SK-N-SH (cell line): ENCODE measurements around the gene RAX. TPM values are rescaled to one million over a fixed set of nuclear protein-coding genes. Genes with fewer than 3 reads are reported as not detected.

ENCODE experiments used
- CTCF ChIA-PET: fragments of 300-600, 350-600 bp; formaldehyde crosslinking; extraction: SDS; loops from one replicate; lab custom pipeline; 2021; lab: Yijun Ruan, JAX
- POLR2A ChIA-PET: fragments of 350-600 bp; sonication (Branson Sonifier 250); formaldehyde crosslinking; extraction: SDS; loops from one replicate; lab custom pipeline; 2020; ENCODE audit warnings: antibody characterized with exemption, inconsistent platforms; lab: Yijun Ruan, JAX
- DNase-seq: peaks from one replicate; pipeline ENCODE4 v3.0.0; 2012
- H2AFZ ChIP-seq: fragments of 200-600 bp; sonication (generic); 2 replicates; pipeline ENCODE4 v1.8.1; 2016; ENCODE audit warnings: antibody characterized with exemption, mild to moderate bottlenecking, low read depth
- H3F3A ChIP-seq: fragments of 200-600 bp; sonication (generic); replicated peaks from 2 replicates; pipeline ENCODE3; 2016; ENCODE audit warnings: antibody characterized with exemption, mild to moderate bottlenecking; ENCODE audit not compliant: insufficient read depth
- H3K27ac ChIP-seq, 2 experiments: fragments of 200-500 bp in 1 of 2; fragments of 200-600 bp in 1 of 2; sonication (Bioruptor generic) in 1 of 2; sonication (generic), shearing (Covaris generic) in 1 of 2; 2 replicates each; pipeline versions ENCODE4 v1.5.1 to v1.6.1; 2014 to 2016; ENCODE audit warnings: low read depth in 2 of 2, inconsistent platforms in 1 of 2, low read length in 1 of 2, mild to moderate bottlenecking in 1 of 2, mixed read lengths in 1 of 2
- H3K27me3 ChIP-seq: fragments of 200-600 bp; sonication (generic), shearing (Covaris generic); 2 replicates; pipeline ENCODE4 v1.6.1; 2016; ENCODE audit warnings: mixed run types; ENCODE audit not compliant: insufficient read depth
- H3K36me3 ChIP-seq, 2 experiments: fragments of 200-500 bp in 1 of 2; fragments of 200-600 bp in 1 of 2; sonication (Bioruptor generic) in 1 of 2; sonication (generic) in 1 of 2; replicated peaks in 1 of 2; 2 replicates each; pipeline versions ENCODE3 to v1.5.1; 2014 to 2016; ENCODE audit warnings: low read length in 1 of 2, mild to moderate bottlenecking in 1 of 2; ENCODE audit not compliant: insufficient read depth in 2 of 2, control insufficient read depth in 1 of 2
- H3K4me1 ChIP-seq, 2 experiments: fragments of 200-500 bp in 1 of 2; fragments of 200-600 bp in 1 of 2; sonication (Bioruptor generic) in 1 of 2; sonication (generic), shearing (Covaris generic) in 1 of 2; 2 replicates each; pipeline versions ENCODE4 v1.5.1 to v1.6.1; 2014 to 2016; ENCODE audit warnings: low read depth in 1 of 2, low read length in 1 of 2, mixed run types in 1 of 2; ENCODE audit not compliant: insufficient read depth in 2 of 2, control insufficient read depth in 1 of 2
- H3K4me2 ChIP-seq: fragments of 200-600 bp; sonication (generic), shearing (Covaris generic); 2 replicates; pipeline ENCODE4 v1.6.1; 2017; ENCODE audit warnings: mixed run types
- H3K4me3 ChIP-seq, 2 experiments: fragments of 200-500 bp in 1 of 2; fragments of 200-600 bp in 1 of 2; sonication (Bioruptor generic) in 1 of 2; sonication (generic), shearing (Covaris generic) in 1 of 2; 2 replicates each; pipeline versions ENCODE4 v1.5.1 to v1.8.1; 2014 to 2016; ENCODE audit warnings: low read depth in 2 of 2, inconsistent platforms in 1 of 2, low read length in 1 of 2, mild to moderate bottlenecking in 1 of 2, mixed read lengths in 1 of 2, moderate library complexity in 1 of 2
- H3K79me2 ChIP-seq: fragments of 200-600 bp; sonication (generic); 2 replicates; pipeline ENCODE4 v1.8.1; 2017; ENCODE audit warnings: mild to moderate bottlenecking; ENCODE audit not compliant: insufficient read depth
- H3K9ac ChIP-seq: fragments of 200-600 bp; sonication (generic); 2 replicates; pipeline ENCODE4 v1.6.1; 2017; ENCODE audit warnings: mixed run types
- H3K9me2 ChIP-seq: fragments of 200-600 bp; sonication (generic); 2 replicates; pipeline ENCODE4 v1.6.1; 2017; ENCODE audit warnings: mixed run types
- H3K9me3 ChIP-seq: fragments of 200-600 bp; sonication (generic); 2 replicates; pipeline ENCODE4 v1.6.1; 2017; ENCODE audit warnings: mixed run types, mild to moderate bottlenecking, moderate library complexity
- H4K20me1 ChIP-seq: fragments of 200-600 bp; sonication (generic); 2 replicates; pipeline ENCODE4 v1.6.1; 2017; ENCODE audit warnings: mild to moderate bottlenecking, mixed run types; ENCODE audit not compliant: insufficient read depth
- FOSL2 ChIP-seq: IDR thresholded peaks from 2 replicates; pipeline ENCODE4 v1.4.0; 2012; ENCODE audit warnings: low read depth, mild to moderate bottlenecking, moderate library complexity, borderline replicate concordance
- GABPA ChIP-seq: IDR thresholded peaks from 2 replicates; pipeline ENCODE4 v1.4.0; 2012; ENCODE audit warnings: low read depth, mild to moderate bottlenecking
- MAX ChIP-seq: IDR thresholded peaks from 2 replicates; pipeline ENCODE4 v1.4.0; 2012; ENCODE audit warnings: low read depth
- POLR2AphosphoS5 ChIP-seq: IDR thresholded peaks from 2 replicates; pipeline ENCODE4 v1.6.1; 2012; ENCODE audit warnings: low read depth, low read length
- RFX5 ChIP-seq: IDR thresholded peaks from 2 replicates; pipeline ENCODE4 v1.6.1; 2012; ENCODE audit warnings: mild to moderate bottlenecking, improper control_type of control experiment, low read length
- SMC3 ChIP-seq: IDR thresholded peaks from 2 replicates; pipeline ENCODE4 v1.6.1; 2012; ENCODE audit warnings: low read depth, low read length, improper control_type of control experiment
- TAF1 ChIP-seq: IDR thresholded peaks from 2 replicates; pipeline ENCODE4 v1.6.1; 2012; ENCODE audit warnings: low read depth, mild to moderate bottlenecking, low read length, moderate library complexity, borderline replicate concordance
- ZBTB33 ChIP-seq: IDR thresholded peaks from 2 replicates; pipeline ENCODE4 v1.4.0; 2012; ENCODE audit warnings: low read depth, borderline replicate concordance
- WGBS: methylation state at CpG from one replicate; pipeline ENCODE4 v1.1.6; 2017; ENCODE audit warnings: low lambda C conversion rate; 5-methylcytosine and 5-hydroxymethylcytosine counted together
- polyA plus RNA-seq, 3 experiments: library from polyadenylated mRNA; depleted of rRNA; stranded (reverse); fragments of >200 nt; gene quantifications; 2 replicates each; pipeline ENCODE4 v1.2.3, GENCODE V29; 2012
- TF ChIP-seq, protein P1 (sequence below): fragments of 150-350 bp; IDR thresholded peaks from 2 replicates; pipeline ENCODE4 v1.6.1; 2017; ENCODE audit warnings: antibody characterized with exemption, low read length, low read depth, borderline replicate concordance

Gene RAX
- polyA plus RNA-seq, 1 of the 3 experiments (the other 2 are of a cell fraction): not detected

DNA sequence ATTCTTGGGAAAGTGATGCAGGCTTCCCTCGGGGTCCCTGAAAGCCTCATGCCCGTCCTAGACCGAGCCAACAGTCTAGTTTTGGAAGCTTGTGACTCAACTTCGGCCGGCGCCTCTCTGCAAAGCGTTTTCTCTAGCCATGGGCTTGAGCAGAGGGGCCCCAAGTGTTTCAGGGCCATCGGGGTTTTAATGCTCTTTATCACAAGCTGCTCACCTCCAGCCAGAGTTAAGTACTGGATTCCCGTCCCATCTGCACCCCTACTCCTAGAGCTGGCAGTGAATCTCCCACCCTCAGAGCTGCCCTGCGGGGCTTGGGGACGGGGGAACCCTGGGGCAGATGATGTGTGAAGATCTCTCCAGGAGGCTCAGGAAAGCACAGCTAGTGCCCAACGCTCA lies 7.3 kb downstream of the RAX start:
- POLR2A ChIA-PET: no interaction called here

GRCh38 chr18:59265246-59265973 lies 7.8 kb downstream of the RAX start:
- Histone ChIP-seq H4K20me1 (no peaks in the 10 kb centered on the region), H3K4me3 (peak overlapping the region in 1 of 2 experiments; percentile 31; a peak in 1 of 4 replicates), H3K27me3 (peaks cover 79% of the 10 kb centered on the region), H3K4me2 (peak overlapping the region; percentile 57; the same call in 1 of the 2 replicates), H3K4me1 (peaks cover 2 to 4% of the 10 kb centered on the region in 2 experiments; a peak in 2 of 4 replicates), H3K27ac (no peak overlapping the region), H3K9ac (no peak overlapping the region), H3K9me3 (no peaks in the 10 kb centered on the region), H3K79me2 (no peaks in the 10 kb centered on the region), H3K9me2 (no peaks in the 10 kb centered on the region), H3K36me3 (no peaks in the 10 kb centered on the region), H3F3A (peaks cover 3% of the 10 kb centered on the region), H2AFZ (no peak overlapping the region)
- WGBS: 11% methylated on average over 30 of the region's 38 CpGs
- TF ChIP-seq MAX (no peak), POLR2AphosphoS5 (no peak), GABPA (no peak), SMC3 (no peak), FOSL2 (no peak)
- ChIA-PET CTCF (interaction anchor here (1.8 to 8.4 kb wide), 3 partner anchors 16 to 137 kb away, joined by 8 to 92 read pairs (median 16); no protein-coding TSS in a partner anchor), POLR2A (no interaction called here)
- DNase-seq: peak; percentile 66

More for the DNA sequence above, 7.3 kb downstream of the RAX start:
- TF ChIP-seq, protein P1, sequence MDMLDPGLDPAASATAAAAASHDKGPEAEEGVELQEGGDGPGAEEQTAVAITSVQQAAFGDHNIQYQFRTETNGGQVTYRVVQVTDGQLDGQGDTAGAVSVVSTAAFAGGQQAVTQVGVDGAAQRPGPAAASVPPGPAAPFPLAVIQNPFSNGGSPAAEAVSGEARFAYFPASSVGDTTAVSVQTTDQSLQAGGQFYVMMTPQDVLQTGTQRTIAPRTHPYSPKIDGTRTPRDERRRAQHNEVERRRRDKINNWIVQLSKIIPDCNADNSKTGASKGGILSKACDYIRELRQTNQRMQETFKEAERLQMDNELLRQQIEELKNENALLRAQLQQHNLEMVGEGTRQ: no peak
- TF ChIP-seq RFX5: no peak
- no peak for TF ChIP-seq GABPA
- no peak for TF ChIP-seq TAF1
- no peak for TF ChIP-seq ZBTB33
- H3K79me2 ChIP-seq: no peaks in the 10 kb centered on the region
- H3F3A ChIP-seq: peaks cover 3% of the 10 kb centered on the region
- no peak overlapping the region for H3K27ac ChIP-seq
- no peak overlapping the region for H3K4me2 ChIP-seq
- 26% methylated on average over 5 of the region's 12 CpGs for WGBS
- CTCF ChIA-PET: interaction anchor here (1.4 to 8.4 kb wide), 5 partner anchors 9 to 137 kb away, joined by 5 to 92 read pairs (median 16); no protein-coding TSS in a partner anchor
- no peaks in the 10 kb centered on the region for H3K9me2 ChIP-seq
- H2AFZ ChIP-seq: no peak overlapping the region
- H3K4me1 ChIP-seq: peaks cover 2 to 4% of the 10 kb centered on the region in 2 experiments; a peak in 2 of 4 replicates
- H3K4me3 ChIP-seq: no peak overlapping the region
- H3K9ac ChIP-seq: no peak overlapping the region
- H3K27me3 ChIP-seq: peaks cover 84% of the 10 kb centered on the region
- no peaks in the 10 kb centered on the region for H3K36me3 ChIP-seq
- no peaks in the 10 kb centered on the region for H4K20me1 ChIP-seq
- H3K9me3 ChIP-seq: no peaks in the 10 kb centered on the region
- no peak for DNase-seq
